Esophagus muscularis mucosa (tissue), 4 donors: ENCODE data around the gene STAT6. TPM values are rescaled to one million over a fixed set of nuclear protein-coding genes. Genes with fewer than 3 reads are reported as not detected.

Experiments
- DNase-seq: peaks from one replicate; pipeline ENCODE4 v3.0.0-alpha.2; 2017; ENCODE audit errors: extremely low spot score
- H3K27ac ChIP-seq, 4 donors: fragments of 200-600 bp; sonication (generic); replicated peaks in 1 of 4; 1 replicate in 3 of 4; 2 replicates in 1 of 4; pipeline ENCODE4 v1.5.1; 2016 to 2019; ENCODE audit warnings: mild to moderate bottlenecking in 1 of 4
- H3K27me3 ChIP-seq, 4 donors: fragments of 200-600 bp; sonication (generic); one replicate each; pipeline versions ENCODE4 v1.5.1 to v1.6.0; 2016 to 2019
- H3K36me3 ChIP-seq, 4 donors: fragments of 200-600 bp; sonication (generic); one replicate each; pipeline ENCODE4 v1.5.1; 2016 to 2019
- H3K4me1 ChIP-seq, 4 donors: fragments of 200-600 bp; sonication (generic); one replicate each; pipeline ENCODE4 v1.5.1; 2016 to 2019
- H3K4me3 ChIP-seq, 4 donors: fragments of 200-600 bp; sonication (generic); 1 replicate in 2 of 4; 2 replicates in 2 of 4; pipeline ENCODE4 v1.5.1; 2016 to 2019; ENCODE audit warnings: mild to moderate bottlenecking in 4 of 4, moderate library complexity in 1 of 4
- H3K9me3 ChIP-seq, 4 donors: fragments of 200-600 bp; sonication (generic); 1 replicate in 3 of 4; 2 replicates in 1 of 4; pipeline ENCODE4 v1.5.1; 2016 to 2019
- EP300 ChIP-seq: sonication (generic); formaldehyde crosslinking; IDR thresholded peaks from one replicate; pipeline ENCODE4 v1.6.1; 2017; ENCODE audit warnings: antibody characterized with exemption
- POLR2A ChIP-seq: fragments of 450-650 bp; IDR thresholded peaks from one replicate; pipeline ENCODE4 v1.6.1; 2017; ENCODE audit warnings: antibody characterized with exemption, moderate library complexity, mild to moderate bottlenecking, low read depth
- POLR2AphosphoS5 ChIP-seq, 2 donors: sonication (generic); formaldehyde crosslinking; IDR thresholded peaks; one replicate each; pipeline ENCODE4 v1.6.1; 2017; ENCODE audit warnings: antibody characterized with exemption in 2 of 2
- WGBS: methylation state at CpG from one replicate; pipeline ENCODE4 v1.1.5; 2018; 5-methylcytosine and 5-hydroxymethylcytosine counted together
- intact Hi-C: fragments of 100-400 bp; cut with DNase I; formaldehyde crosslinking; loops from one replicate; pipeline ENCODE4 v1.15.1; 2023
- total RNA-seq, 4 donors: library from RNA; depleted of rRNA; stranded (reverse); fragments of >200 nt; gene quantifications; one replicate each; pipeline versions ENCODE4 v1.1.0 to v1.2.1, GENCODE V29; 2016
- TF ChIP-seq, protein P1 (sequence below), 3 experiments: fragments of 200-600 bp in 2 of 3; fragments of 450-650 bp in 1 of 3; sonication (generic) in 2 of 3; IDR thresholded peaks; one replicate each; pipeline ENCODE4 v1.5.1; 2017 to 2019; ENCODE audit warnings: antibody characterized with exemption in 3 of 3, mild to moderate bottlenecking in 2 of 3, moderate library complexity in 1 of 3

The STAT6 gene
- total RNA-seq, 4 donors from 2014 or later = 111 to 168 (median 157) TPM

DNA sequence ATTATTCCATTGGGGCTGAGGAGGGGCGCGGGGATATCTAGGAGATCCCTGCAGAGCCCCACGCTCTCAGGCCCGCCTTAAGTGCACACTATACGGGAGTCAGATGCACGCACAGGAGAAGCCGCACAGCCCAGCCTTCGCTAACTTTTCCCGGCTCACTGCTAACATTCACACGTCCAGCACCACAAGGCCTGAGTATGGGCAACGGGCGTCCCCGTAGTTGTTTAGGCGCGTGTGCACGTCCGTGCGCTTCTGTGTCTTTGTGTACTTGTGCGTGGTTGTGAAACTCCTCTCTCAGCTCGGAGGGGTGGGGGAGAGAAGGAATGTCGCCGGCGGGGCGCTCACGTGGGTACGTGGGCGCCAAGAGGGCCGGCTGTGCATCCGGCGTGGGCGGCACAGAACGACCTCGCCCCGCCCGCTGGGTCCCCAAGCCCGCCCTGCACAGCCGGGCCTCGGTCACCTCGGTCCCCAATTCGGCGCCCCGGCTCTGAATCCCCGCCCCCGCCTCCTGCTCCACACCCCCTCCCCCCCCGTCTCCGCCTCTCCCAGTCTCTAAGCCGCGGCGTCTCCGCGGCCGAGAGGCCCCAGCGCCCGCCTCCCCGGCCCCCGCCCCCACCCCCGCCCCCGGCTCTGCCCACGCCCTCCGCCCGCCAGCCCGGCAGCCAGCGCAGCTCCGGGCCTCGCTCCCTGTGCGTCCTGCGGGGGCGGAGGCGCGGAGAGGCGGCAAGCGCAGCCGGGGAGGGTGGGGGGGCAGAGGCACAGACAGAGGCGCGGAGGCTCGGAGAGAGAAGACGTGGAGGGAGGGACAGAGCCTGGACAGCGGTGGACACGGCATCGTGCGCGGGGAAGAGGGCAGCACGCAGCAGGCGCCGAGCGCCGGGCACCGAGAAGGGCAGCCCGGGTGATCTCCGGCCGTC, 22.6 kb downstream of the STAT6 start, which contains the start of gene NAB2:
TSS of gene NAB2 (plus strand) at position 761 of the 917 bp plus-strand sequence. CDS start 158 bp downstream, outside the sequence.
- intact Hi-C loops = loop anchor here (2.0 kb wide), 1 partner anchor 22 kb away; the partner anchor contains the start of gene STAT6
- H3K36me3 ChIP-seq = peaks cover 5 to 27% (median 26%) of the 10 kb centered on the region in 4 donors
- H3K4me1 ChIP-seq = peaks cover 46 to 65% (median 62%) of the 10 kb centered on the region in 4 donors
- TF ChIP-seq, protein P1, sequence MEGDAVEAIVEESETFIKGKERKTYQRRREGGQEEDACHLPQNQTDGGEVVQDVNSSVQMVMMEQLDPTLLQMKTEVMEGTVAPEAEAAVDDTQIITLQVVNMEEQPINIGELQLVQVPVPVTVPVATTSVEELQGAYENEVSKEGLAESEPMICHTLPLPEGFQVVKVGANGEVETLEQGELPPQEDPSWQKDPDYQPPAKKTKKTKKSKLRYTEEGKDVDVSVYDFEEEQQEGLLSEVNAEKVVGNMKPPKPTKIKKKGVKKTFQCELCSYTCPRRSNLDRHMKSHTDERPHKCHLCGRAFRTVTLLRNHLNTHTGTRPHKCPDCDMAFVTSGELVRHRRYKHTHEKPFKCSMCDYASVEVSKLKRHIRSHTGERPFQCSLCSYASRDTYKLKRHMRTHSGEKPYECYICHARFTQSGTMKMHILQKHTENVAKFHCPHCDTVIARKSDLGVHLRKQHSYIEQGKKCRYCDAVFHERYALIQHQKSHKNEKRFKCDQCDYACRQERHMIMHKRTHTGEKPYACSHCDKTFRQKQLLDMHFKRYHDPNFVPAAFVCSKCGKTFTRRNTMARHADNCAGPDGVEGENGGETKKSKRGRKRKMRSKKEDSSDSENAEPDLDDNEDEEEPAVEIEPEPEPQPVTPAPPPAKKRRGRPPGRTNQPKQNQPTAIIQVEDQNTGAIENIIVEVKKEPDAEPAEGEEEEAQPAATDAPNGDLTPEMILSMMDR (IDR thresholded peaks at IDR 0.05) = no peak
- TF ChIP-seq POLR2A = peak; percentile 69
- TF ChIP-seq POLR2AphosphoS5 (IDR thresholded peaks at IDR 0.05) = peak; percentile 92 to 97
- H3K27me3 ChIP-seq = no peaks in the 10 kb centered on the region
- WGBS = under 1% methylated on average over 53 of the region's 91 CpGs
- peak; percentile 98 for DNase-seq
- peak within 1 kb of the TSS; percentile 88 to 96 (median 92) for H3K4me3 ChIP-seq
- no peaks in the 10 kb centered on the region for H3K9me3 ChIP-seq
- peak within 1 kb of the TSS; percentile 99 to 100 (median 100) for H3K27ac ChIP-seq

DNA sequence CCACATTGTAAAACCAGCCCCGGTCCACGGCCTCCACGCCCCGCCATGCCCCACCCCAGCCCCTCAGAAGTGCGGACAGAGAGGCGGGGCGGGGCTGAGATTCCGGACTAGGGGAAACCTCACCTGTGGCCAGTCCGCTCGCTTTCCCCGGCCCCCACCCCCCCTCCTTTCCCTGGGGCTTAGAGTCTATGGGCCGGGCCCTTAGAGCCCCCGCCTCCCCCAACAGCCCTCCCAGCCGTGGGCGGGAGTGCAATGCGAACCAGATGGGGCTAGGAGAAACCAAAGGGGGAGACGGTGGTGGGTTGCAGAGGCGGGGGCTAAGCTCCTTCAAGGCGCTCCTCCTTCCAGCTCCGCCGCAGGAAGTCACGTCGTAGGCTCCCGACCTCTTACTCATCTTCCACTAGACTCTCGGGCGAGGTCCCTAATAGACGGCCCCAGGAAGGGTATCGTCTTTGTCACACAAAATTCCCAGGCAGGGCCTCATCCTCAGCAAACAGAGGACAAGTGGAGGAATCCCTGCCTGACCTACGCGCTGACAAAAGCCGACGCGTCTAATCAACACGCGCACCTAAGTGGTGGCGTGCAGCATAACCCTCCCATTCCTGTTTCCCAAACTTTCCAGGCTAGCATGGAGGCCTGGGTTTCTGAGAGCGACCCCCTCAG, 23.3 kb downstream of the STAT6 start:
- peaks cover 5 to 19% (median 18%) of the 10 kb centered on the region in 4 donors for H3K36me3 ChIP-seq
- intact Hi-C loops = loop anchor here (2.0 kb wide), 1 partner anchor 23 kb away; the partner anchor contains the start of gene STAT6
- peak; percentile 49 to 70 for TF ChIP-seq POLR2AphosphoS5 (IDR thresholded peaks at IDR 0.05)
- TF ChIP-seq POLR2A = peak; percentile 41
- TF ChIP-seq, protein P1 (IDR thresholded peaks at IDR 0.05) = no peak
- no peak for TF ChIP-seq EP300
- peak; percentile 96 for DNase-seq
- H3K27ac ChIP-seq = peak overlapping the region; percentile 99 to 100 (median 100)
- no peaks in the 10 kb centered on the region for H3K27me3 ChIP-seq
- peaks cover 39 to 57% (median 54%) of the 10 kb centered on the region in 4 donors for H3K4me1 ChIP-seq
- no peaks in the 10 kb centered on the region for H3K9me3 ChIP-seq
- WGBS = 0% methylated on average over 18 of the region's 37 CpGs
- peak overlapping the region; percentile 88 to 96 (median 92) for H3K4me3 ChIP-seq

DNA sequence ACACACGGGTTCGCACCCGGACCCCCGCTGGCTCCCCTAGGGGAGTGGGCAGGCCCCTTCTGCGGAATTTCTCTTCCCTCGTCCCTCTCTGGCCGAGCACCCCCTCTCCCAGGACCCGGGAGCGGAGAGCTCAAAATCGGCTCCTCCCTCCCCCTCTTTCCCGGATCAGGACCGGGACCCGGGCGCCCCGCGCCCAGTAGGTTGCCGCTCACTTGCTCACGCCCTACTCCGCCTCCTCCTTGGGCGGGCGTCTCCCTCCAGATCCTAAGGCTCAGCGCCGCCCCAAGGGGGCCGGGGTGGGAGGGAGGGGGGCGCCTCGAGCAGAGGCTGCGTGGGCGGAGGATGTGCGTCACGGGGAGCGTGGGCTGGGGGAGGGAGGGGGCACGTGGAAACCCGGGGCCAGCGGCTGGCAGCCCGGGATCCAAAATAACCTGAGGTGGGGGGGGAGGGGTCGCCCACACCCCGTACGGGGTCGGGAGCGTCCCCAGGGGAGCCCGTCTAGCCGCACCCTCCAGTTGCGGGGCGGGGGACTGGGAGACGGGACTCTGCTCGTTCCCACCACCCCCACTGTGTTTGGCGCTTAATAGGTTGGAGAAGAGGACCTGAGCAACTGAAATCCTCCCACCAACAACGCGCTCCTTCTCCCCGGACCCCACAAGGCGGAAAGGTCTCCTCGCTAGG, 24.0 kb downstream of the STAT6 start:
- Histone ChIP-seq H3K4me1 (peaks cover 33 to 50% (median 47%) of the 10 kb centered on the region in 4 donors), H3K36me3 (peaks cover 4 to 12% (median 12%) of the 10 kb centered on the region in 4 donors), H3K27ac (peak overlapping the region; percentile 99 to 100 (median 100)), H3K27me3 (no peaks in the 10 kb centered on the region), H3K9me3 (no peaks in the 10 kb centered on the region), H3K4me3 (peak overlapping the region; percentile 88 to 96 (median 92))
- TF ChIP-seq, protein P1 (IDR thresholded peaks at IDR 0.05) = no peak
- TF ChIP-seq EP300 = no peak
- TF ChIP-seq POLR2A = peak; percentile 53
- peak; percentile 77 to 92 for TF ChIP-seq POLR2AphosphoS5 (IDR thresholded peaks at IDR 0.05)
- peak; percentile 97 for DNase-seq
- WGBS = 1% methylated on average over 21 of the region's 52 CpGs
- intact Hi-C loops = no loop called here

DNA sequence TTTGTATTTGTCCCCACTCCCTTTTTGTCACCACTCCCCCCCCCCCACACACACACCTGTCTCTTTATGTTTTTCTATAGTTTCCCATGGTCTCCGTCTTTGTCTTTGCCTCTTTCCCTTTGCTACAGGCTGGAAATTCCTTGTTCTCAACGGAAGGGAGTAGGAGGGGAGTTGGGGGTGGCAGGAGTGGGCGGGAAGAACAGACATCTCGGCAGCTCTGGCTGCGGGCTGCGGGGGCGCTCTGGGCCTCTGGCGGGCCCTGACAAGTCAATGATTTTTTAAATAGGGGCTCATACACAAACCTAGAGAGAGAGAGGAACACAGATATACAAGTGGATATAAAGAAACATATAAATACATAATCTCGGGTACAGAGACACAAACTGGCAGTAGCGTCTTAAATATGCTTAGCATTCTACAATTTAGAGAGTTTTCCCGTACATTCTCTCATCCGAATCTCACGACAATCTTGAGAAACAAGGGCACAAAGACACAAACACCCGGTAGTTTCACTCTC, 24.6 kb downstream of the STAT6 start:
- Histone ChIP-seq H3K27me3 (no peaks in the 10 kb centered on the region), H3K36me3 (peaks cover 0 to 6% (median 6%) of the 10 kb centered on the region in 4 donors), H3K4me3 (peak overlapping the region; percentile 88 to 96 (median 92)), H3K9me3 (no peaks in the 10 kb centered on the region), H3K4me1 (peaks cover 27 to 44% (median 41%) of the 10 kb centered on the region in 4 donors), H3K27ac (peak overlapping the region; percentile 99 to 100 (median 100))
- WGBS = under 1% methylated on average over 14 of the region's 14 CpGs
- TF ChIP-seq, protein P1 (IDR thresholded peaks at IDR 0.05) = peak in 2 of 3 experiments; percentile 12 to 45
- TF ChIP-seq EP300 = no peak
- no peak for DNase-seq
- intact Hi-C loops = no loop called here
